Nephron (organoid): ENCODE data around the gene FKBP9.

Source experiments
- H3K27ac Mint-ChIP-seq, 3 experiments: 2 replicates each; pipeline ENCODE4 v1.8.0; 2020; ENCODE audit warnings: mixed read lengths in 3 of 3, mild to moderate bottlenecking in 2 of 3, moderate library complexity in 1 of 3
- H3K27me3 Mint-ChIP-seq: 2 replicates; pipeline ENCODE4 v1.8.0; 2021; ENCODE audit warnings: low read depth, mild to moderate bottlenecking, moderate library complexity, mixed read lengths
- H3K36me3 Mint-ChIP-seq: 2 replicates; pipeline ENCODE4 v1.8.0; 2020; ENCODE audit warnings: low read depth, mixed read lengths
- H3K4me1 Mint-ChIP-seq: 2 replicates; pipeline ENCODE4 v1.8.0; 2020; ENCODE audit warnings: mixed read lengths
- H3K4me3 Mint-ChIP-seq, 3 experiments: 2 replicates each; pipeline ENCODE4 v1.8.0; 2020; ENCODE audit warnings: mild to moderate bottlenecking in 3 of 3, mixed read lengths in 3 of 3, moderate library complexity in 2 of 3
- H3K9me3 Mint-ChIP-seq: 2 replicates; pipeline ENCODE4 v1.8.0; 2020; ENCODE audit warnings: mixed read lengths
- CTCF ChIP-seq, 3 experiments: fragments of 200-600 bp; sonication (generic); IDR thresholded peaks; one replicate each; pipeline ENCODE4 v1.5.0; 2021; ENCODE audit warnings: antibody characterized with exemption in 3 of 3; ENCODE audit not compliant: unreplicated experiment in 3 of 3

The FKBP9 gene

DNA sequence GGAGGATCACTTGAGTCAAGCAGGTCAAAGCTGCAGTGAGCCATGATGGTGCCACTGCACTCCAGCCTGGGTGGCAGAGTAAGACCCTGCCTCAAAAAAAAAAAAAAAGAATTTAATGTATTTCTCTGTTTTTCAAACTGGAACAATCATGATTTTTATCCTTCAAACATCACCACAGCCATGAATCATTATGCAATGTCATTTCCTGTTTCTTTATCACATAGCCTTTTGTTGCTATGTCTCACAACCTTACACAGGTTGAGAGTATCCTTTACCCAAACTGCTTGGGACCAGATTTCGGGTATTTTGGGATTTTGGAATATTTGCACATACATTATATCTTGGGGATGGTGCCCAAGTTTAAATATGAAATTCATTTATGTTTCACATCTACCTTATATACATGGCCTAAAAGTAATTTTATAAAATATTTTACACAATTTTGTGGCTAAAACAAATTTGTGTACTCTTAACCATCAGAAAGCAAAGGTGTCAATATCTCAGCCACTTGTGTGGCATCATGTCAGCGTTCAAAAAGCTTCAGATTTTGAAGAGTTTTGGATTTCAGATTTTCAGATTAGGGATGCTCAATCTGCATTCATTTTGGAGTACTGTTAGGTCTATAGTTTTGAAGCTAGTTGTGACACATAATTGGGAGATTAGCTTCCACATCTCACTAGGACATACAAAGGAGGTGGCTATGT, 97.2 kb downstream of the FKBP9 start:
- H3K9me3 Mint-ChIP-seq: no peaks in the 10 kb centered on the region
- peaks cover 13% of the 10 kb centered on the region for H3K4me1 Mint-ChIP-seq
- no peaks in the 10 kb centered on the region for H3K27me3 Mint-ChIP-seq
- peaks cover 17% of the 10 kb centered on the region for H3K36me3 Mint-ChIP-seq
- H3K4me3 Mint-ChIP-seq: no peak overlapping the region
- no peak overlapping the region for H3K27ac Mint-ChIP-seq
- TF ChIP-seq CTCF (IDR thresholded peaks at IDR 0.05; ENCODE audit: unreplicated experiment in 3 of 3): no peak

DNA sequence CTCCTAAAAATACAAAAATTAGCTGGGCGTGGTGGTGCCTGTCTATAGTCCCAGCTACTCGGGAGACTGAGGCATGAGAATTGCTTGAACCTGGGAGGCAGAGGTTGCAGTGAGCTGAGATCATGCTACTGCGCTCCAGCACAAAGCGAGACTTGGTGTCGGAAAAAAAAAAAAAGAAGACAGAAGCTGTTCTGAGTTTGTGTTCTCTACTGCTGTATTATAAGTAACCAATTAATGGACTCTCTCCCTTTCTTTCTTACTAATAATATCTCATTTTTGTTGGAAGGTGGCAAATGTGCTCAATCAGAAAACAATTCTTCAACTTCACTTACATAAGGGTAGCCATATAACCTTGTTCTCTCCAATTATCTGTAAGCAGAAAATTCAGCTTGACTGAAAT, 97.9 kb downstream of the FKBP9 start:
- no peaks in the 10 kb centered on the region for H3K27me3 Mint-ChIP-seq
- H3K4me1 Mint-ChIP-seq: peaks cover 12% of the 10 kb centered on the region
- peaks cover 23% of the 10 kb centered on the region for H3K36me3 Mint-ChIP-seq
- TF ChIP-seq CTCF (IDR thresholded peaks at IDR 0.05; ENCODE audit: unreplicated experiment in 3 of 3): no peak
- no peaks in the 10 kb centered on the region for H3K9me3 Mint-ChIP-seq
- no peak overlapping the region for H3K27ac Mint-ChIP-seq
- no peak overlapping the region for H3K4me3 Mint-ChIP-seq
